NCI-H446 (cell line): ENCODE measurements around the gene C16orf54.
A peak's percentile ranks its signal among the peaks of the same experiment; 100 is the strongest.
"Not testable (repeated sequence)": the region's sequence is repeated elsewhere in the genome, so short reads cannot be mapped to it uniquely, and the experiment has no call there.

Source experiments
- DNase-seq, 2 experiments: peaks; one replicate each; lab custom pipeline; 2025; lab: John Stamatoyannopoulos, UW

C16orf54 gene

DNA sequence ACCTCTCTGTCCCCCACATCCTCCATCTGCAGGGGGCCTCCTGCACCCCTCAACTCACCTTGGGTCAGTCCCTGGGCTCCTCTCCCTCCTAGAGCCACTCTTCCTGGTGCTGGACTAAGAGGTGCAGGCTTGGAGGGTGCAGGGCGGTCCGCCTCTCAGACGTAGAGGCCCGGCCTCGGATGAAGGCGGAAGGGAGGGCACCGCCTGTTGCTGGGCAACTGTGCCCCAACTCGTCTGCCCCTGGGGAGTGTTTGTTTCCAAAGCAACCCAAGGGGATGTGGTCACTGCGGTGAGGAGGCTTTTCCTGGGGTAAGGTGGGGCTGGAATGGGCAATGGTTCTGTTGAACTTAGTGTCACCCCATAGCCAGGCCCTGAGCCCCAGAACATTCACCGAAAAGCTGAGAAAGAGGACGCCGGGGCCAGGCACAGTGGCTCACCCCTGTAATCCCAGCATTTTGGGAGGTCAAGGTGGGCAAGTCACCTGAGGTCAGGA is at the start of gene C16orf54:
Gene C16orf54 (minus strand): TSS at position 138 of the 493 bp plus-strand sequence. CDS start 1,039 bp downstream, outside the sequence.
- DNase-seq, result no peak

GRCh38 chr16:29794231-29794710 is 48.5 kb upstream of the C16orf54 start:
- DNase-seq, result no peak

DNA sequence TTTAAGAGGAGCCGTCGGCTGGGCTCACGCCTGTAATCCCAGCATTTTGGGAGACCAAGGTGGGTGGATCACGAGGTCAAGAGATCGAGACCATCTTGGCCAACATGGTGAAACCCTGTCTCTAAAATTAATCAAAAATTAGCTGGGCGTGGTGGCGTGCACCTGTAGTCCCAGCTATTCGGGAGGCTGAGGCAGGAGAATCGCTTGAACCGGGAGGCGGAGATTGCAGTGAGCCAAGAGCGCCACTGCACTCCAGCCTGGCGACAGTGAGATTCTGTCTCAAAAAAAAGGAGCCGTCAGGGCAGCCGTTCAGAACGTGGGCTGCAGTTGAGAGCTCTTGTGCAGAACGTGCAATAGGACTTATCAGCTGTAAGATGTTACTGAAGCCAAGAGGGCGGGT is 47.4 kb upstream of the C16orf54 start:
- not testable (repeated sequence) for DNase-seq

DNA sequence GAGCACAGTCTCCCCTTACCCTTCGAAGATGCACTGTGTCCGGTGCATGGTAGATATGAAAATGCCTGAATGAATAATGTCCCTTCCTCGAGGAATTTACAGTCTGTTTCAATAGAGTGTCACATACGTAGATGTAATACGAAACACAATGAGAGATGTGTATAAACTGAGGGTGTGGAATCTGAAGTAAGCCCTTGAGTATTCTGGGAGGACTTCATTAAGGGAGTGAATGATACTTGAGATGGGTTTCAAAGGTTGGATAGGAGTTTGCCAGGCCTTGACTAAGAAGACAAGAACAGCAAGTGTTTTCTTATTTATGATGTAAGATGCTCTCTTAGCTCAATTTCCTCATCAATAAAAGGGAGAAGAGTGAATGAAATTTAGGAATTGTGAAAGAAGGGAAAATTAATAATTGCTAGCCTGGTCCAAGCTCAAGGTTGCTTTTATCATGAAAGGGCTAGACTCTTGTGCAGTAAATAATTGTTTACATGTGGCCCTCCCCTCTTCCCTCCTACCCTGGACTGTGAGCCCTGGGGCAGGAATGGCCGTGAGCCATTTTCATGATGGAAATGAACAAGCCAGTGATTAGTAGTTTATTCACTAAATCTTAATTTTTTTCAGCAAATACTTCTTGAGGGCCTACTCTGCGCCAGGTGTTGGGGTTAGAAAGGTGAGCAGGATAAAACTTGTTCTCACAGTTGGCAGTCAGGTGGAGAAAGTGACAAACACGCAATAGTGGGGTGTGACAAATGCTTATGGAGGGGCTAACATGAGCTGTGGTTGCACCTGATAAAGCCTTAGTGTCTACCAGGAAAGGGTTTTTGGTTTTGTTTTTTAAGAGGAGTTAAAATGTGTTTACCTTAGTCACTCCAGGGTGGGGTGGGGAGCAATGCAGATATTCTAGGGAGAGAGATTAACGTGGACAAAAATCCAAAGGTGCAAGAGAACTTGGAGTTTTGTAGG is 46.3 kb upstream of the C16orf54 start:
- DNase-seq, result no peak

DNA sequence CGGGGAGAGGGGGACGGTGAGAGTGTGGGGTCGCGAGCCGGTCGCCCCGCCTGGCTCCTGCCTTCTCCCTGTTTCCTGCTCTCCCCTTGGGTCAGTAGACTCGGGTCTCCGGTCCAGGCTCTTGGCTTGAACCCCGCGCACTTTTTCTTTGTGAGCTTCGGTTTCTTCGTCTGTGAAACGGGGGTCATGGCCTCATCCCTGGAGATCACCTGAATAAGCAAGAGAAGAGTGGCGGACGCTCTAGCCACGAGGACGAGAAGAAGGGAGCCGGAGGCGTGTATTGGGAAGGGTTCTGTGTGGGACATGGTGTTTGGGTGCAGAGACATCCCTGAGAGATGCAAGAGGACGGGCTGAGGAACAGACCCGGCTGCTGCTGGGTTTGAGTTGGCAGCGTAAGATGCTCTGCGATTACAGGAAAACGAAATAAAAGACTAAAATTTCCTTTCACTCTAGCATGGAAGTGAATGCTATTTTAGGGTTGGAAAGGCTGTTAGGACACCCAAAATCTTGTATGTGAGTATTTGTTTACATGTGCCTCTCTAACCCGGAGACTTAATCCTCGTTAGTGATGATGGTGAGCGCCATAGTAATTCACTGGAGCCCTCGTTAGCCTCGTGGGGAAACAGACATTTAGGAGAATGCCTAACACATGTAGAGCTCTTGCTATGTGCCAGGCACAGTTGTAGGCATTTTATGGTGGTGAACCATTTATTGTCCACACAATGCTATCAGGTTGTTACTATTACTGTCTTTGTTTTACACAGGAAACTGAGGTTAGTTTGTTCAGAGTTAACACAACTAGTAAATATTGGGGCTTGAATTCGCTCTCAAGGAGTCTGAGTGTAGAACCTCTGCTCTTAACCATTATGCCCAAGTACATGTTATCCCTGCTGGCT is 45.4 kb upstream of the C16orf54 start:
- no peak for DNase-seq

GRCh38 chr16:29790183-29790948 is 44.6 kb upstream of the C16orf54 start, which contains the start of gene KIF22:
Gene KIF22, plus strand, starts transcription at chr16:29790751. Its CDS starts 9 bp downstream, at chr16:29790760.
- peak; percentile 96 to 99 for DNase-seq

- DNase-seq, result no peak
These were observed 44.0 kb upstream of the C16orf54 start for GRCh38 chr16:29789775-29790182.

GRCh38 chr16:29787155-29787554 is 41.4 kb upstream of the C16orf54 start:
- not testable (repeated sequence) for DNase-seq

- no peak for DNase-seq
These were observed 39.2 kb upstream of the C16orf54 start for GRCh38 chr16:29784901-29785500.

GRCh38 chr16:29784157-29784556 is 38.4 kb upstream of the C16orf54 start:
- no peak for DNase-seq

- not testable (repeated sequence) for DNase-seq
These were observed 37.5 kb upstream of the C16orf54 start for GRCh38 chr16:29783094-29783953.

- peak in 1 of 2 experiments; percentile 5 for DNase-seq
These were observed 33.7 kb upstream of the C16orf54 start for GRCh38 chr16:29779474-29779873.

GRCh38 chr16:29777576-29778350 is 32.0 kb upstream of the C16orf54 start, which contains the start of gene ZG16:
Gene ZG16, plus strand, starts transcription at chr16:29778256. Its CDS starts 1,011 bp downstream, at chr16:29779267.
- DNase-seq, result no peak

DNA sequence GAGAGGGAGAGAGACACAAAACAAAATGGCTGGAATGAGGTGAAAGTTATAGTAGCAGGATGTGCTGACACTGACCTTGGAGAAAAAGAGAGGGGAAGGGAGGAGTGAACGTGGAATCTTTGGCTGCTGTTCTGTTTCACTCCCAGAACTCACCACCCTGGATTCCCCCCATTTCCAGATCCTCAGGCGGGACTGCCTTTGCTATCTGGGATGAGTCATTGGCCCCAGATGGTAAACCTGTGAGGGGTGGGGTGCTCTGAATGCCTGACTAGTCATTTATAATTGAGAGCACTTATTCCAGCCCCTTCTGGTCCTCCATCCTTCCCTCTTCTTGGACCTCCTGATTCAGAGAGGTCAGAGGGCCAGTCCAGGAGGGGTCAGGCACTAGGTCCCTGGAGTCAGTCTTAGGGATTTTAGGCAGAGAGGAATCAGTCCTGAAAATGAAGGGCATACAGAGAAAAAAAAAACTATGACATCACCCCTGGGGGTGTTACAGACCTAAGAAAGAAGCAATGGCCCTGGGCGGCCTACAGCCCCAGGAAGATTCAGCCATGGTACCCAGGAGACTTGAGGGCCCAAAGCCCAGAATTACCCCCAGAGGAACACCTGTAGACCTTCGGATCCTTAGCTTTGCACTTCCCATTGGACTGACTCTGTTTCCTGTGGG is 30.1 kb upstream of the C16orf54 start:
- DNase-seq, result peak; percentile 11 to 63

DNA sequence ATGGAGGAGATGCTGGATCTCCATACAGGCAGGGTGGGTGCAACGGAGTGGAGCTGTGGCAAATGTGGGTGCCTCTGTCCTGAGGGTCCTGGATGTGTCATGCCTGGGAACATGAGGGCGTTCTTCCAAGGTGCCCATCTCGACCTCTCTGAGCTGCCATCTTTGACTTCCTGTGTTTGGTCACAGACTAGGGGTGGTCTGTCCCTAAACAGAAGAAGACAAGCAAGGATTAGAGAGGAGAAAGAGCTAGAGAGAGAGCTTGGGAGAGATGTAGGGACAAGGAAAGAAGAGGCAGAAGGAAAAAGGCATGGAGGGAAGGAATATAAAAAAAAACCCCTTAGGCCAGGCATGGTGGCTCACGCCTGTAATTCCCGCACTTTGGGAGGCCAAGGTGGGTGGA is 28.9 kb upstream of the C16orf54 start:
- DNase-seq, result no peak

- DNase-seq, result not testable (repeated sequence)
These were observed 26.5 kb upstream of the C16orf54 start for GRCh38 chr16:29772330-29772729.

- no peak for DNase-seq
These were observed 24.6 kb upstream of the C16orf54 start for GRCh38 chr16:29770250-29770929.

DNA sequence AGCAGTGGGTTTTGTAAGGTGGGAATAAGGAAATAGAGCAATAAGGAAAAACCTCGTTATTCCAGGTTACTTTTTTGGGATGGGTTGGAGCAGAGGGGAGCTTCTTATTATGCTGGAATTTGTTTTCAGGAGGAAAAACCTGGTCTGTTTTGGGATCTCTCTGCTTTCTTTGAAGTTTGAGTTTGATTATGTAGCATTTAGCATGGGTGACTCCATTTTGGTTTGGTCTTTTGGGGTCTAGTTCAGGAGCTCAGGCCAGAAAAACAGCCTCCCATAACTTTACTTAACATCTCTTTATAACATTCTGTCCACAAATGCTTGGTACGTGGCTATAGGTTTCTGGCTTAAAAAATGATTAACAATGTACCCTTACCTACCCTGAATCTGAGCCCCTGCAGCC is 23.7 kb upstream of the C16orf54 start:
- DNase-seq, result no peak
